ENCODE data around the gene LHFPL3. TPM values are rescaled to one million over a fixed set of nuclear protein-coding genes. Genes with fewer than 3 reads are reported as not detected.

The LHFPL3 gene
- total RNA-seq, 8 experiments from 2014 or later = 1.0 to 26.2 (median 5.0) TPM; not detected in 1

DNA sequence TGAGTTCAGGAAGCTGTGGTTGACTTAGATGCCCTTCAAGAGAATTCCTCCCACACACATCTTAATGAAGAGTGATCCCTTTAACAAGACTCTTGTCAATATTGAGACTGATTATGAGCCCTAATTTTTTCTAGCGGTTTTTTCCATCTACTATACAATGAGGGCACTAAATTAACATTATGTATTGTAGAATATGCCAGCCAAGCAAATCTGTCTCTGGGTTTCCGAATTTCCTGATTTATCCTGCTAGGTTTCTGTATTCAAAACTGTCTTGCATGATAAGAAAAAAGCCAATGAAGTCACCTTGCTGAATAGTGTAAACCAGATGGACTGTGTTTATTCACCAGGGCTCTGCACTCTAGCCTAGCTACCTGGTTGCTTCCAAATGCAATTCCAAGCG, 461.4 kb downstream of the LHFPL3 start:
- in situ Hi-C loops (cut with MboI; ENCODE audit: low pct_unique_long_range_greater_than_20kb in 2 of 9, low sequenced_read_pairs in 9 of 9, unreplicated experiment in 9 of 9) = no loop called here
- H3K4me3 ChIP-seq = no peak overlapping the region
- no peak for ATAC-seq (replicated peaks in 6 of 8)
- H3K27ac ChIP-seq = no peak overlapping the region
- H3K4me1 ChIP-seq (replicated peaks in 1 of 2) = peaks cover 0 to 7% of the 10 kb centered on the region in 2 donors
- 0 to 92% (median 75%) methylated on average over 1 to 3 of the region's 3 CpGs for WGBS, 10 experiments

DNA sequence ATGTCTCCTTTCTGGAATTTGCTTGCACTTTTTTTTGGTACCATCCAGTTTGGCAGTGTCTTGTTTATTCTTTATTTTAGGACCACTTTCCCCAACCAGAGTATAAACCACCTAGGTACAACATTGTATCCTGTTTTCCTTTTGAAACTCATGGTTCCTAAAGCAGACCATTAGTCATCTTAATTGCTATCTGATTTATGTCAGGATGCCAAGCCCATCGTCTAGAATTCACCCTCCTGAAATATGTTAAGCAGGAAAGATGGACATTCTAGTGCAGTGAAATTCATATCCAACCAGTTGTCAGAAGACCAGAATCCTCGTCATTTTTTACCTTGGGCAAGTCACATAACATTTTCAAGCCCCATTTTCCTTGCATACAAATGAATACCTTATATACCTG, 462.0 kb downstream of the LHFPL3 start:
- no peak for ATAC-seq (replicated peaks in 6 of 8)
- WGBS, 10 experiments = 7 to 92% (median 80%) methylated on average over 1 to 2 of the region's 2 CpGs; no CpG with 5 or more reads in 1 of the 10 experiments
- Histone ChIP-seq H3K4me1 (replicated peaks in 1 of 2) (peaks cover 0 to 7% of the 10 kb centered on the region in 2 donors), H3K27ac (no peak overlapping the region), H3K4me3 (no peak overlapping the region)
- in situ Hi-C loops (cut with MboI; ENCODE audit: low pct_unique_long_range_greater_than_20kb in 2 of 9, low sequenced_read_pairs in 9 of 9, unreplicated experiment in 9 of 9) = no loop called here

- H3K4me3 ChIP-seq = no peak overlapping the region
- no peak overlapping the region for H3K27ac ChIP-seq
- in situ Hi-C loops (cut with MboI; ENCODE audit: low pct_unique_long_range_greater_than_20kb in 2 of 9, low sequenced_read_pairs in 9 of 9, unreplicated experiment in 9 of 9) = no loop called here
- peak in 5 of 8 experiments; percentile 53 to 95 (median 69) for ATAC-seq (replicated peaks in 6 of 8)
- H3K4me1 ChIP-seq (replicated peaks in 1 of 2) = peaks cover 0 to 7% of the 10 kb centered on the region in 2 donors
Measured at GRCh38 chr7:104791080-104791479, 462.7 kb downstream of the LHFPL3 start.

- no peak overlapping the region for H3K27ac ChIP-seq
- no peak overlapping the region for H3K4me3 ChIP-seq
- peaks cover 0 to 7% of the 10 kb centered on the region in 2 donors for H3K4me1 ChIP-seq (replicated peaks in 1 of 2)
- WGBS, 10 experiments = 0 to 100% (median 88%) methylated on average over 1 to 5 of the region's 7 CpGs; no CpG with 5 or more reads in 1 of the 10 experiments
- no peak for ATAC-seq (replicated peaks in 6 of 8)
- in situ Hi-C loops (cut with MboI; ENCODE audit: low pct_unique_long_range_greater_than_20kb in 2 of 9, low sequenced_read_pairs in 9 of 9, unreplicated experiment in 9 of 9) = no loop called here
Measured at GRCh38 chr7:104793066-104793465, 464.7 kb downstream of the LHFPL3 start.

GRCh38 chr7:104794154-104794553, 465.8 kb downstream of the LHFPL3 start:
- in situ Hi-C loops (cut with MboI; ENCODE audit: low pct_unique_long_range_greater_than_20kb in 2 of 9, low sequenced_read_pairs in 9 of 9, unreplicated experiment in 9 of 9) = no loop called here
- 24 to 100% (median 80%) methylated on average over 2 to 3 of the region's 3 CpGs; no CpG with 5 or more reads in 3 of the 10 experiments for WGBS, 10 experiments
- peaks cover 0 to 7% of the 10 kb centered on the region in 2 donors for H3K4me1 ChIP-seq (replicated peaks in 1 of 2)
- H3K4me3 ChIP-seq = no peak overlapping the region
- no peak overlapping the region for H3K27ac ChIP-seq
- ATAC-seq (replicated peaks in 6 of 8) = no peak

GRCh38 chr7:104794589-104794988, 466.2 kb downstream of the LHFPL3 start:
- no peak for ATAC-seq (replicated peaks in 6 of 8)
- WGBS, 10 experiments = 0 to 86% (median 44%) methylated on average over 1 to 3 of the region's 3 CpGs; no CpG with 5 or more reads in 1 of the 10 experiments
- no peak overlapping the region for H3K4me3 ChIP-seq
- in situ Hi-C loops (cut with MboI; ENCODE audit: low pct_unique_long_range_greater_than_20kb in 2 of 9, low sequenced_read_pairs in 9 of 9, unreplicated experiment in 9 of 9) = no loop called here
- peaks cover 0 to 7% of the 10 kb centered on the region in 2 donors for H3K4me1 ChIP-seq (replicated peaks in 1 of 2)
- no peak overlapping the region for H3K27ac ChIP-seq

GRCh38 chr7:104795086-104795485, 466.7 kb downstream of the LHFPL3 start:
- 0 to 100% (median 49%) methylated on average over 2 to 7 of the region's 7 CpGs; no CpG with 5 or more reads in 3 of the 10 experiments for whole genome bisulfite sequencing, 10 experiments
- Histone ChIP-seq H3K4me1 (replicated peaks in 1 of 2) (peaks cover 0 to 7% of the 10 kb centered on the region in 2 donors), H3K27ac (no peak overlapping the region), H3K4me3 (no peak overlapping the region)
- ATAC-seq (replicated peaks in 6 of 8) = peak in 1 of 8 experiments; percentile 44
- in situ Hi-C loops (cut with MboI; ENCODE audit: low pct_unique_long_range_greater_than_20kb in 2 of 9, low sequenced_read_pairs in 9 of 9, unreplicated experiment in 9 of 9) = no loop called here

- no peak overlapping the region for H3K4me3 ChIP-seq
- 5 to 100% (median 40%) methylated on average over 1 to 7 of the region's 7 CpGs; no CpG with 5 or more reads in 2 of the 10 experiments for WGBS, 10 experiments
- ATAC-seq (replicated peaks in 6 of 8) = peak in 1 of 8 experiments; percentile 18
- peaks cover 0 to 7% of the 10 kb centered on the region in 2 donors for H3K4me1 ChIP-seq (replicated peaks in 1 of 2)
- no peak overlapping the region for H3K27ac ChIP-seq
- in situ Hi-C loops (cut with MboI; ENCODE audit: low pct_unique_long_range_greater_than_20kb in 2 of 9, low sequenced_read_pairs in 9 of 9, unreplicated experiment in 9 of 9) = no loop called here
Measured at GRCh38 chr7:104795616-104796398, 467.4 kb downstream of the LHFPL3 start.

GRCh38 chr7:104800307-104800706, 471.9 kb downstream of the LHFPL3 start:
- Histone ChIP-seq H3K4me3 (no peak overlapping the region), H3K27ac (no peak overlapping the region), H3K4me1 (replicated peaks in 1 of 2) (no peaks in the 10 kb centered on the region)
- in situ Hi-C loops (cut with MboI; ENCODE audit: low pct_unique_long_range_greater_than_20kb in 2 of 9, low sequenced_read_pairs in 9 of 9, unreplicated experiment in 9 of 9) = no loop called here
- WGBS, 10 experiments = 20 to 100% (median 73%) methylated on average over 1 to 4 of the region's 4 CpGs
- ATAC-seq (replicated peaks in 6 of 8) = no peak

DNA sequence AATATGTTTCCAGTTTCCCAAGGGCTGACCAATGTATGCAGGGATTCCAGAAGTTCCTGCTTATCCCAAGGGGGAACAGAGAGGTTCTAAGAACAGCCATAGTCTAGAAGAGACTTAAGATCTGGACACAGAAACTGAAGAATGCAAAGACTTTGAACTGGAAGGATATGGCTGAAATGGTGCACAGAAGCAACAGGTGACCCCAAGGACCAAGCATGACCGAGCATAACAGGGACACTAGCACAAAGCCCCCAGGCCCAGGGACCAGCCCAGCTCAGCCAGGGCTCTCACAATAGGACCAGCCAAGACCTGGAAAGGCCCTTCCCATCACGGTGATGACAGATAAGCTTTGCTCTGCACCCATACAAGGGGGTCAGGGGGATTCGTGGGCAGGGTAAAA, 472.6 kb downstream of the LHFPL3 start:
- no peak overlapping the region for H3K27ac ChIP-seq
- H3K4me1 ChIP-seq (replicated peaks in 1 of 2) = no peaks in the 10 kb centered on the region
- 0 to 100% (median 75%) methylated on average over 1 to 3 of the region's 3 CpGs; no CpG with 5 or more reads in 1 of the 10 experiments for WGBS, 10 experiments
- ATAC-seq (replicated peaks in 6 of 8) = no peak
- in situ Hi-C loops (cut with MboI; ENCODE audit: low pct_unique_long_range_greater_than_20kb in 2 of 9, low sequenced_read_pairs in 9 of 9, unreplicated experiment in 9 of 9) = no loop called here
- H3K4me3 ChIP-seq = no peak overlapping the region

DNA sequence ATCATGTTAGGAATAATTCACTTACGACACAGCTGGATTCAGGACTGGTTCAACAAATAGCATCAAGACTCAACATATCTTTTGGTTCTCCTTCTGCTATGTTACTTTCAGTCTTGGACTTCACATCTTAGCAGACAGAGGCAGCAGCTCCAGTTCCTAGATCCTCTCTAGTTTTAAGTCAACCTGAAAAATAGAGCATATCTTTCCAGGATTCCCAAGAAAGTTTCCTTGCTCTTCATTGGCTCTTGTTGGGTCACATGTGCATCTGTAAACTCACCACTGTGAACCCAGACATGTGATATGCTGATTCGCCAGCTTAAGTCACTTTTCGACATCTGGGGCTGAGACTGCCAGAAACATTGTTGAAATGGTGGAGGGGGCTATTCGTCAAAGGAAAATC, 475.5 kb downstream of the LHFPL3 start:
- WGBS, 10 experiments = 13 to 100% (median 58%) methylated on average over 1 to 4 of the region's 4 CpGs; no CpG with 5 or more reads in 1 of the 10 experiments
- in situ Hi-C loops (cut with MboI; ENCODE audit: low pct_unique_long_range_greater_than_20kb in 2 of 9, low sequenced_read_pairs in 9 of 9, unreplicated experiment in 9 of 9) = no loop called here
- no peak for ATAC-seq (replicated peaks in 6 of 8)

GRCh38 chr7:104804696-104805095, 476.3 kb downstream of the LHFPL3 start:
- Histone ChIP-seq H3K4me1 (replicated peaks in 1 of 2) (no peaks in the 10 kb centered on the region), H3K27ac (no peak overlapping the region), H3K4me3 (no peak overlapping the region)
- WGBS, 10 experiments = 50 to 100% (median 100%) methylated on average over 1 to 2 of the region's 2 CpGs; no CpG with 5 or more reads in 5 of the 10 experiments
- no peak for ATAC-seq (replicated peaks in 6 of 8)
- in situ Hi-C loops (cut with MboI; ENCODE audit: low pct_unique_long_range_greater_than_20kb in 2 of 9, low sequenced_read_pairs in 9 of 9, unreplicated experiment in 9 of 9) = no loop called here

More for the DNA sequence above, 475.5 kb downstream of the LHFPL3 start:
- Histone ChIP-seq H3K4me3 (no peak overlapping the region), H3K4me1 (replicated peaks in 1 of 2) (no peaks in the 10 kb centered on the region), H3K27ac (no peak overlapping the region)

DNA sequence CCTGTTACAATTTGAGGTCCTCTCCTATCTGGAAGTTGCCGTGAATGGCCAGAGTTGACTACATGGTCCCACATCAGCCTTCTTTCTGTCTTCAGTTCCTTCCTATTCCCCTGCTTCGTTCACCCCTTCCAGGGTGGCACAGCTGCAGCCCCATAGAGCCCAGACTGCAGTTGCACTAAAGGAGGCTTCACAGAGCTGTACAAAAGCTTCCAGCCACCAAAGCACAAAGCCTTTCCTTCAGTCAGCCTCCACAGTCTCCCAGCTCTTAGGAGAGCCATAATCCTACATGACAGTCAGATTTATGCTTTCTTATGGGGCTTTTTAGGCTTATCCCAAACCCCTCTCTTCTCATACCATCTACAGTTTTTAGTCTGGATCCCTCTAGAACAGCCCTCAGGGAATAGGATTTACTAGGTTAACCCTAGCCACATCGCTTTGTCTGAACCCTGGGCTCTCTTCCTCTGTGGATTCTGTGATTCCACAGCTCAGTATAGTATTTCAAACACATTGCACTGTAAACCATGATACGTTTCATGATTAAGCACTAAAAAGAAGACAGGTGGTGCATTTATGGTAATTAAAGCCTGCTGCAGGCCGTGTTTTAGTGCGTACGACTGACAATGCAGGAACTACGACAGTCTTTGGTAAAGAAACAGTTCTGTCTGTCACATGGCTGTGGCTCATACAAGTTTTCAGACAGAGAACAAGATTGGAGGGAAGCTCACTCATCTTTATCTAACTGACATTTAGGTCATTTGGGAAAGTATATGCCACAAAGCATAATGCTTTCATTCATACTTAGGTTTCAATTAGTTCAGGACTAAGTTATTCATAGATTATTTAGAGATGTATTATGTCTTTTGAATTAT, 477.3 kb downstream of the LHFPL3 start:
- WGBS, 10 experiments = 25 to 84% (median 74%) methylated on average over 1 to 8 of the region's 8 CpGs; no CpG with 5 or more reads in 1 of the 10 experiments
- Histone ChIP-seq H3K27ac (no peak overlapping the region), H3K4me1 (replicated peaks in 1 of 2) (no peaks in the 10 kb centered on the region), H3K4me3 (no peak overlapping the region)
- peak in 2 of 8 experiments; percentile 24 to 32 for ATAC-seq (replicated peaks in 6 of 8)
- in situ Hi-C loops (cut with MboI; ENCODE audit: low pct_unique_long_range_greater_than_20kb in 2 of 9, low sequenced_read_pairs in 9 of 9, unreplicated experiment in 9 of 9) = no loop called here
